Fibroblast of skin of right quadriceps (primary cell): ENCODE data around the gene ABCB9.

ENCODE experiments used
- DNase-seq: peaks from one replicate; pipeline ENCODE4 v3.0.0-alpha.2; 2013

The ABCB9 gene

GRCh38 chr12:122959566-122960192 is 6.6 kb downstream of the ABCB9 start:
- no peak for DNase-seq

GRCh38 chr12:122958198-122958888 is 7.9 kb downstream of the ABCB9 start:
- no peak for DNase-seq

GRCh38 chr12:122956035-122956434 is 10.2 kb downstream of the ABCB9 start:
- DNase-seq: no peak

GRCh38 chr12:122955156-122955555 is 11.1 kb downstream of the ABCB9 start:
- no peak for DNase-seq

GRCh38 chr12:122951979-122952892 is 14.0 kb downstream of the ABCB9 start:
- peak; percentile 56 for DNase-seq

- no peak for DNase-seq
Observed at GRCh38 chr12:122951406-122951805, 14.9 kb downstream of the ABCB9 start.

- DNase-seq: no peak
Observed at GRCh38 chr12:122949816-122950675, 16.2 kb downstream of the ABCB9 start.

- no peak for DNase-seq
Observed at GRCh38 chr12:122949405-122949804, 16.9 kb downstream of the ABCB9 start.

- no peak for DNase-seq
Observed at GRCh38 chr12:122948605-122949004, 17.7 kb downstream of the ABCB9 start.

GRCh38 chr12:122947352-122947792 is 18.9 kb downstream of the ABCB9 start:
- DNase-seq: no peak

- DNase-seq: peak; percentile 98
Observed at GRCh38 chr12:122946690-122947341, 19.4 kb downstream of the ABCB9 start.

GRCh38 chr12:122944605-122945592 is 21.4 kb downstream of the ABCB9 start:
- DNase-seq: no peak

GRCh38 chr12:122943196-122943595 is 23.1 kb downstream of the ABCB9 start:
- DNase-seq: peak; percentile 24

GRCh38 chr12:122942637-122943036 is 23.6 kb downstream of the ABCB9 start:
- no peak for DNase-seq

- DNase-seq: peak; percentile 39
Observed at GRCh38 chr12:122941351-122941750, 24.9 kb downstream of the ABCB9 start.

GRCh38 chr12:122939125-122939524 is 27.1 kb downstream of the ABCB9 start:
- no peak for DNase-seq

GRCh38 chr12:122937622-122938091 is 28.6 kb downstream of the ABCB9 start:
- no peak for DNase-seq

GRCh38 chr12:122935318-122935717 is 30.9 kb downstream of the ABCB9 start:
- DNase-seq: no peak

- no peak for DNase-seq
Observed at GRCh38 chr12:122934722-122935121, 31.5 kb downstream of the ABCB9 start.

GRCh38 chr12:122932207-122932606 is 34.1 kb downstream of the ABCB9 start:
- no peak for DNase-seq

- no peak for DNase-seq
Observed at GRCh38 chr12:122929812-122930211, 36.5 kb downstream of the ABCB9 start.
